ENCODE results near the gene MARCHF2. TPM values are rescaled to one million over a fixed set of nuclear protein-coding genes. Genes with fewer than 3 reads are reported as not detected.

MARCHF2 gene
- total RNA-seq, 1 experiment from 2014 or later = 20.2 TPM

- no peak for TF ChIP-seq MYBL2 (CRISPR knock-in tag; IDR thresholded peaks at IDR 0.05)
- TF ChIP-seq ATF2 (CRISPR knock-in tag; IDR thresholded peaks at IDR 0.05; ENCODE audit: borderline replicate concordance, low read depth) = no peak
- no peak for TF ChIP-seq ZNF423 (CRISPR knock-in tag; IDR thresholded peaks at IDR 0.05)
These were observed 19.8 kb upstream of the MARCHF2 start (continued) for GRCh38 chr19:8393192-8393870.

GRCh38 chr19:8393871-8394250 lies 19.2 kb upstream of the MARCHF2 start:
- POLR2A ChIA-PET = interaction anchor here (0.9 kb wide), 1 partner anchor 12 kb away, joined by 5 read pairs; no protein-coding TSS in a partner anchor

More at GRCh38 chr19:8393871-8394250, 19.2 kb upstream of the MARCHF2 start:
- Mint-ChIP-seq H3K36me3 (no peaks in the 10 kb centered on the region; the same call in 1 of the 2 replicates), H3K4me3 (no peak overlapping the region), H3K27me3 (ENCODE audit: low read depth) (no peaks in the 10 kb centered on the region), H3K27ac (no peak overlapping the region), H3K4me1 (peaks cover 17% of the 10 kb centered on the region), H3K9me3 (no peaks in the 10 kb centered on the region)
- ATAC-seq (no peak), DNase-seq (ENCODE audit: low spot score) (no peak)
- CTCF ChIA-PET = interaction anchor here (0.6 to 1.6 kb wide), 3 partner anchors 30 to 40 kb away, joined by 3 to 5 read pairs (median 3); partner anchors contain the start of gene ANGPTL4
- TF ChIP-seq NFYB (CRISPR knock-in tag; conservative IDR thresholded peaks at IDR 0.05; ENCODE audit: low read depth) = no peak
- no peak for TF ChIP-seq ETV6 (CRISPR knock-in tag; IDR thresholded peaks at IDR 0.05)
- TF ChIP-seq HMGA2 (CRISPR knock-in tag; IDR thresholded peaks at IDR 0.05) = no peak
- TF ChIP-seq PRDM15 (CRISPR knock-in tag; IDR thresholded peaks at IDR 0.05) = no peak
- TF ChIP-seq FOXJ3 (CRISPR knock-in tag; IDR thresholded peaks at IDR 0.05; ENCODE audit: borderline replicate concordance) = no peak
- TF ChIP-seq TP53 (CRISPR knock-in tag; IDR thresholded peaks at IDR 0.05) = no peak
- no peak for TF ChIP-seq SOX15 (CRISPR knock-in tag; IDR thresholded peaks at IDR 0.05)
- no peak for TF ChIP-seq HMGXB4 (CRISPR knock-in tag; IDR thresholded peaks at IDR 0.05)
- no peak for TF ChIP-seq E2F1 (CRISPR knock-in tag; IDR thresholded peaks at IDR 0.05)
- TF ChIP-seq GRHL2 (CRISPR knock-in tag; IDR thresholded peaks at IDR 0.05; ENCODE audit: insufficient replicate concordance, severe bottlenecking) = no peak
- TF ChIP-seq, protein P1, sequence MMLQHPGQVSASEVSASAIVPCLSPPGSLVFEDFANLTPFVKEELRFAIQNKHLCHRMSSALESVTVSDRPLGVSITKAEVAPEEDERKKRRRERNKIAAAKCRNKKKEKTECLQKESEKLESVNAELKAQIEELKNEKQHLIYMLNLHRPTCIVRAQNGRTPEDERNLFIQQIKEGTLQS (CRISPR knock-in tag; conservative IDR thresholded peaks at IDR 0.05) = no peak
- TF ChIP-seq ZNF232 (CRISPR knock-in tag; IDR thresholded peaks at IDR 0.05) = no peak
- TF ChIP-seq SMAD3 (CRISPR knock-in tag; IDR thresholded peaks at IDR 0.05; ENCODE audit: borderline replicate concordance) = no peak
- no peak for TF ChIP-seq ZBTB21 (CRISPR knock-in tag; IDR thresholded peaks at IDR 0.05; ENCODE audit: borderline replicate concordance)

All from WTC11 (cell line).